Neuronal stem cell (in vitro differentiated cells): ENCODE results near the gene SLC22A14.

ENCODE experiments used
- DNase-seq: peaks from one replicate; pipeline ENCODE4 v3.0.0-alpha.2; 2013; ENCODE audit warnings: low spot score
- H2AFZ ChIP-seq: one replicate; pipeline ENCODE4 v1.6.1; 2013; ENCODE audit warnings: mild to moderate bottlenecking, low read length, inconsistent platforms
- H2AK5ac ChIP-seq: 2 replicates; pipeline ENCODE4 v1.6.1; 2013; ENCODE audit warnings: low read depth, mild to moderate bottlenecking, inconsistent platforms, low read length, moderate library complexity, mixed read lengths
- H2BK120ac ChIP-seq: 2 replicates; pipeline ENCODE4 v1.6.1; 2013; ENCODE audit warnings: low read depth, mild to moderate bottlenecking, inconsistent platforms, low read length, moderate library complexity, mixed read lengths
- H2BK12ac ChIP-seq: one replicate; pipeline ENCODE4 v1.6.1; 2013; ENCODE audit warnings: low read length, inconsistent platforms
- H2BK15ac ChIP-seq: 2 replicates; pipeline ENCODE4 v1.6.1; 2013; ENCODE audit warnings: mild to moderate bottlenecking, low read length, inconsistent platforms, mixed read lengths
- H2BK5ac ChIP-seq: one replicate; pipeline ENCODE4 v1.6.1; 2013; ENCODE audit warnings: inconsistent platforms, mild to moderate bottlenecking, low read length, moderate library complexity
- H3K14ac ChIP-seq: one replicate; pipeline ENCODE4 v1.6.1; 2013; ENCODE audit warnings: low read length, inconsistent platforms
- H3K18ac ChIP-seq: 2 replicates; pipeline ENCODE4 v1.6.1; 2013; ENCODE audit warnings: low read length, inconsistent platforms
- H3K23ac ChIP-seq: 2 replicates; pipeline ENCODE4 v1.6.1; 2013; ENCODE audit warnings: low read depth, mild to moderate bottlenecking, mixed read lengths, low read length, inconsistent platforms; ENCODE audit not compliant: poor library complexity
- H3K27ac ChIP-seq: replicated peaks from 3 replicates; pipeline ENCODE4 v1.5.1; 2013; ENCODE audit warnings: low read length, inconsistent platforms
- H3K27me3 ChIP-seq, 3 experiments: 2 replicates each; pipeline ENCODE4 v1.6.1; 2013; ENCODE audit warnings: low read length in 3 of 3, mild to moderate bottlenecking in 2 of 3, inconsistent platforms in 1 of 3, low read depth in 1 of 3, mixed read lengths in 1 of 3, moderate library complexity in 1 of 3; ENCODE audit not compliant: control insufficient read depth in 3 of 3, insufficient read depth in 3 of 3
- H3K36me3 ChIP-seq, 2 donors: replicated peaks in 1 of 2; 2 replicates each; pipeline ENCODE4 v1.6.1; 2013; ENCODE audit warnings: low read length in 2 of 2; ENCODE audit not compliant: control insufficient read depth in 2 of 2, insufficient read depth in 2 of 2
- H3K4ac ChIP-seq: 2 replicates; pipeline ENCODE4 v1.6.1; 2013; ENCODE audit warnings: inconsistent platforms, mild to moderate bottlenecking, low read length, moderate library complexity
- H3K4me1 ChIP-seq, 2 donors: 1 replicate in 1 of 2; 2 replicates in 1 of 2; pipeline ENCODE4 v1.6.1; 2013; ENCODE audit warnings: low read length in 2 of 2, low read depth in 1 of 2; ENCODE audit not compliant: control insufficient read depth in 2 of 2, insufficient read depth in 1 of 2
- H3K4me2 ChIP-seq: one replicate; pipeline ENCODE4 v1.6.1; 2013; ENCODE audit warnings: mild to moderate bottlenecking, low read length, inconsistent platforms; ENCODE audit not compliant: insufficient read depth, poor library complexity, severe bottlenecking
- H3K4me3 ChIP-seq, 2 donors: 2 replicates each; pipeline ENCODE4 v1.5.1; 2013; ENCODE audit warnings: low read length in 2 of 2, mild to moderate bottlenecking in 2 of 2, inconsistent platforms in 1 of 2, moderate library complexity in 1 of 2
- H3K79me1 ChIP-seq: one replicate; pipeline ENCODE4 v1.6.1; 2013; ENCODE audit warnings: low read depth, mild to moderate bottlenecking, inconsistent platforms, low read length, moderate library complexity
- H3K9ac ChIP-seq: one replicate; pipeline ENCODE4 v1.6.1; 2013; ENCODE audit warnings: mild to moderate bottlenecking, low read depth, low read length, inconsistent platforms; ENCODE audit not compliant: poor library complexity
- H3K9me3 ChIP-seq, 2 donors: replicated peaks in 1 of 2; 2 replicates each; pipeline versions ENCODE3 to v1.6.1; 2013; ENCODE audit warnings: low read length in 2 of 2, mild to moderate bottlenecking in 2 of 2, inconsistent platforms in 1 of 2, low read depth in 1 of 2, mixed read lengths in 1 of 2, moderate library complexity in 1 of 2; ENCODE audit not compliant: control insufficient read depth in 2 of 2, insufficient read depth in 1 of 2
- H4K8ac ChIP-seq: one replicate; pipeline ENCODE4 v1.6.1; 2013; ENCODE audit warnings: low read depth, mild to moderate bottlenecking, inconsistent platforms, low read length, moderate library complexity
- H4K91ac ChIP-seq: one replicate; pipeline ENCODE4 v1.6.1; 2013; ENCODE audit warnings: low read length, low read depth, mild to moderate bottlenecking, inconsistent platforms; ENCODE audit not compliant: poor library complexity
- WGBS, 2 donors: extraction: QIAGEN DNeasy Blood & Tissue Kit; methylation state at CpG; one replicate each; pipeline ENCODE4 v1.1.7; 2013; ENCODE audit warnings: missing lambda C conversion rate in 2 of 2, mixed read lengths in 1 of 2; ENCODE audit not compliant: insufficient read length in 2 of 2, insufficient replicate concordance in 1 of 2; ENCODE audit errors: extremely low coverage in 2 of 2; 5-methylcytosine and 5-hydroxymethylcytosine counted together

SLC22A14 gene

GRCh38 chr3:38311941-38312340, 29.8 kb downstream of the SLC22A14 start:
- no peaks in the 10 kb centered on the region for H3K79me1 ChIP-seq
- H3K27ac ChIP-seq = no peak overlapping the region
- no peak overlapping the region for H3K18ac ChIP-seq
- no peak overlapping the region for H3K14ac ChIP-seq
- H4K91ac ChIP-seq = no peak overlapping the region
- no peak overlapping the region for H3K4me3 ChIP-seq
- H3K4me1 ChIP-seq = peaks cover 4 to 5% of the 10 kb centered on the region in 2 donors
- H3K4me2 ChIP-seq = no peak overlapping the region
- H3K9ac ChIP-seq = no peak overlapping the region
- peaks cover 0 to 18% (median 0%) of the 10 kb centered on the region in 3 experiments for H3K27me3 ChIP-seq
- H3K23ac ChIP-seq = no peak overlapping the region
- H3K36me3 ChIP-seq = no peaks in the 10 kb centered on the region
- H2AFZ ChIP-seq = no peak overlapping the region
- WGBS, 2 donors = no CpG with 5 or more reads among the region's 2 CpGs
- H3K9me3 ChIP-seq = no peaks in the 10 kb centered on the region
- H2BK5ac ChIP-seq = no peak overlapping the region
- H2AK5ac ChIP-seq = no peak overlapping the region
- DNase-seq = no peak
- no peak overlapping the region for H4K8ac ChIP-seq
- H2BK120ac ChIP-seq = no peak overlapping the region
- H2BK15ac ChIP-seq = no peak overlapping the region
- H3K4ac ChIP-seq = no peak overlapping the region
- no peak overlapping the region for H2BK12ac ChIP-seq

GRCh38 chr3:38312356-38312755, 30.3 kb downstream of the SLC22A14 start:
- Histone ChIP-seq H3K36me3 (no peaks in the 10 kb centered on the region), H3K27me3 (peaks cover 0 to 18% (median 0%) of the 10 kb centered on the region in 3 experiments), H3K9ac (no peak overlapping the region), H2AFZ (no peak overlapping the region), H3K4me1 (peaks cover 4 to 5% of the 10 kb centered on the region in 2 donors), H3K27ac (no peak overlapping the region), H3K79me1 (no peaks in the 10 kb centered on the region), H2AK5ac (peak overlapping the region; percentile 15), H2BK15ac (peak overlapping the region; percentile 18), H4K91ac (no peak overlapping the region), H2BK5ac (no peak overlapping the region), H3K4me3 (no peak overlapping the region), H2BK12ac (no peak overlapping the region), H3K23ac (no peak overlapping the region), H3K14ac (no peak overlapping the region), H3K4me2 (no peak overlapping the region), H3K4ac (no peak overlapping the region), H3K18ac (no peak overlapping the region), H4K8ac (no peak overlapping the region), H2BK120ac (no peak overlapping the region), H3K9me3 (no peaks in the 10 kb centered on the region)
- no CpG with 5 or more reads among the region's 3 CpGs for WGBS, 2 donors
- DNase-seq = no peak

- Histone ChIP-seq H2BK5ac (no peak overlapping the region), H3K27ac (no peak overlapping the region), H3K18ac (peak overlapping the region; percentile 21), H3K79me1 (no peaks in the 10 kb centered on the region), H4K8ac (no peak overlapping the region), H2BK12ac (no peak overlapping the region), H3K14ac (no peak overlapping the region), H3K4me1 (peaks cover 4 to 5% of the 10 kb centered on the region in 2 donors), H3K9ac (no peak overlapping the region), H3K9me3 (no peaks in the 10 kb centered on the region), H2AFZ (no peak overlapping the region), H3K4me3 (no peak overlapping the region), H3K4ac (no peak overlapping the region), H2AK5ac (peak overlapping the region; percentile 26), H2BK15ac (no peak overlapping the region), H3K27me3 (peaks cover 0 to 21% (median 0%) of the 10 kb centered on the region in 3 experiments), H3K36me3 (no peaks in the 10 kb centered on the region), H2BK120ac (no peak overlapping the region), H3K4me2 (no peak overlapping the region), H4K91ac (no peak overlapping the region), H3K23ac (no peak overlapping the region)
- no peak for DNase-seq
- WGBS, 2 donors = no CpG with 5 or more reads among the region's 5 CpGs
Measured at GRCh38 chr3:38313263-38313662, 31.2 kb downstream of the SLC22A14 start.

- Histone ChIP-seq H2BK120ac (no peak overlapping the region), H2AK5ac (peak overlapping the region; percentile 26)
- WGBS, 2 donors = no CpG with 5 or more reads among the region's 11 CpGs
Measured at GRCh38 chr3:38313695-38314094, 31.6 kb downstream of the SLC22A14 start.

More at GRCh38 chr3:38313695-38314094, 31.6 kb downstream of the SLC22A14 start:
- H3K9me3 ChIP-seq = no peaks in the 10 kb centered on the region
- H3K4ac ChIP-seq = no peak overlapping the region
- no peak overlapping the region for H3K18ac ChIP-seq
- H2BK5ac ChIP-seq = no peak overlapping the region
- DNase-seq = no peak
- peak overlapping the region; percentile 96 for H2AFZ ChIP-seq
- no peak overlapping the region for H3K23ac ChIP-seq
- no peak overlapping the region for H3K4me3 ChIP-seq
- no peaks in the 10 kb centered on the region for H3K79me1 ChIP-seq
- H3K36me3 ChIP-seq = no peaks in the 10 kb centered on the region
- no peak overlapping the region for H2BK12ac ChIP-seq
- H3K4me2 ChIP-seq = no peak overlapping the region
- H4K91ac ChIP-seq = no peak overlapping the region
- H3K14ac ChIP-seq = no peak overlapping the region
- H3K27me3 ChIP-seq = peaks cover 0 to 19% (median 0%) of the 10 kb centered on the region in 3 experiments
- peaks cover 4 to 5% of the 10 kb centered on the region in 2 donors for H3K4me1 ChIP-seq
- H4K8ac ChIP-seq = no peak overlapping the region
- H3K27ac ChIP-seq = no peak overlapping the region
- H2BK15ac ChIP-seq = peak overlapping the region; percentile 46
- H3K9ac ChIP-seq = no peak overlapping the region
